ENCODE data around the gene ZDHHC18.
A peak's percentile ranks its signal among the peaks of the same experiment; 100 is the strongest.

Gene ZDHHC18

GRCh38 chr1:26826261-26827105 lies at the start of gene ZDHHC18:
TSS of gene ZDHHC18 (plus strand) at chr1:26826688. CDS start at chr1:26826805, 117 bp downstream.
- no peak for TF ChIP-seq TSHZ2 (CRISPR knock-in tag; IDR thresholded peaks at IDR 0.05)
- 0 out of 2 replicates have a peak, but pooled peaks have one; percentile 16 for TF ChIP-seq SNAI2 (CRISPR knock-in tag; IDR thresholded peaks at IDR 0.05)
- ATAC-seq: peak; percentile 81

DNA sequence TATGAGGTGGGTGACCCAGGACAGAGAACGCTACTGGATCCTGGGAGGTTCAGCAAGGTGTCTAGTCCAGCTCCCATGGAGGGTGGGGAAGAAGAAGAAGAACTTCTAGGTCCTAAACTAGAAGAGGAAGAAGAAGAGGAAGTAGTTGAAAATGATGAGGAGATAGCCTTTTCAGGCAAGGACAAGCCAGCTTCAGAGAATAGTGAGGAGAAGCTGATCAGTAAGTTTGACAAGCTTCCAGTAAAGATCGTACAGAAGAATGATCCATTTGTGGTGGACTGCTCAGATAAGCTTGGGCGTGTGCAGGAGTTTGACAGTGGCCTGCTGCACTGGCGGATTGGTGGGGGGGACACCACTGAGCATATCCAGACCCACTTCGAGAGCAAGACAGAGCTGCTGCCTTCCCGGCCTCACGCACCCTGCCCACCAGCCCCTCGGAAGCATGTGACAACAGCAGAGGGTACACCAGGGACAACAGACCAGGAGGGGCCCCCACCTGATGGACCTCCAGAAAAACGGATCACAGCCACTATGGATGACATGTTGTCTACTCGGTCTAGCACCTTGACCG lies 47.3 kb upstream of the ZDHHC18 start:
- TF ChIP-seq ZNF70 (CRISPR knock-in tag; IDR thresholded peaks at IDR 0.05): no peak
- TF ChIP-seq CSDC2 (CRISPR knock-in tag; IDR thresholded peaks at IDR 0.05): no peak
- TF ChIP-seq TCF4 (CRISPR knock-in tag; IDR thresholded peaks at IDR 0.05; ENCODE audit: borderline replicate concordance): no peak
- no peak for TF ChIP-seq PPARA (CRISPR knock-in tag; IDR thresholded peaks at IDR 0.05; ENCODE audit: borderline replicate concordance)
- TF ChIP-seq ISL1 (CRISPR knock-in tag; IDR thresholded peaks at IDR 0.05): no peak
- TF ChIP-seq, protein P1, sequence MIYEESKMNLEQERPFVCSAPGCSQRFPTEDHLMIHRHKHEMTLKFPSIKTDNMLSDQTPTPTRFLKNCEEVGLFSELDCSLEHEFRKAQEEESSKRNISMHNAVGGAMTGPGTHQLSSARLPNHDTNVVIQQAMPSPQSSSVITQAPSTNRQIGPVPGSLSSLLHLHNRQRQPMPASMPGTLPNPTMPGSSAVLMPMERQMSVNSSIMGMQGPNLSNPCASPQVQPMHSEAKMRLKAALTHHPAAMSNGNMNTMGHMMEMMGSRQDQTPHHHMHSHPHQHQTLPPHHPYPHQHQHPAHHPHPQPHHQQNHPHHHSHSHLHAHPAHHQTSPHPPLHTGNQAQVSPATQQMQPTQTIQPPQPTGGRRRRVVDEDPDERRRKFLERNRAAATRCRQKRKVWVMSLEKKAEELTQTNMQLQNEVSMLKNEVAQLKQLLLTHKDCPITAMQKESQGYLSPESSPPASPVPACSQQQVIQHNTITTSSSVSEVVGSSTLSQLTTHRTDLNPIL (CRISPR knock-in tag; IDR thresholded peaks at IDR 0.05; ENCODE audit: low read depth): no peak
- ATAC-seq: no peak

DNA sequence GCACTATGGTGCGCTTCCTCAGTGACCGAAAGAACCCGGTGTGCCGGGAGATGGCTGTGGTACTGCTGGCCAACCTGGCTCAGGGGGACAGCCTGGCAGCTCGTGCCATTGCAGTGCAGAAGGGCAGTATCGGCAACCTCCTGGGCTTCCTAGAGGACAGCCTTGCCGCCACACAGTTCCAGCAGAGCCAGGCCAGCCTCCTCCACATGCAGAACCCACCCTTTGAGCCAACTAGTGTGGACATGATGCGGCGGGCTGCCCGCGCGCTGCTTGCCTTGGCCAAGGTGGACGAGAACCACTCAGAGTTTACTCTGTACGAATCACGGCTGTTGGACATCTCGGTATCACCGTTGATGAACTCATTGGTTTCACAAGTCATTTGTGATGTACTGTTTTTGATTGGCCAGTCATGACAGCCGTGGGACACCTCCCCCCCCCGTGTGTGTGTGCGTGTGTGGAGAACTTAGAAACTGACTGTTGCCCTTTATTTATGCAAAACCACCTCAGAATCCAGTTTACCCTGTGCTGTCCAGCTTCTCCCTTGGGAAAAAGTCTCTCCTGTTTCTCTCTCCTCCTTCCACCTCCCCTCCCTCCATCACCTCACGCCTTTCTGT lies 46.0 kb upstream of the ZDHHC18 start:
- ATAC-seq: no peak
- no peak for TF ChIP-seq OSR1 (CRISPR knock-in tag; IDR thresholded peaks at IDR 0.05)
- TF ChIP-seq ZC3H10 (CRISPR knock-in tag; IDR thresholded peaks at IDR 0.05): no peak
- no peak for TF ChIP-seq TSHZ2 (CRISPR knock-in tag; IDR thresholded peaks at IDR 0.05)
- TF ChIP-seq BACH2 (CRISPR knock-in tag; IDR thresholded peaks at IDR 0.05; ENCODE audit: borderline replicate concordance): no peak
- no peak for TF ChIP-seq TCF4 (CRISPR knock-in tag; IDR thresholded peaks at IDR 0.05; ENCODE audit: borderline replicate concordance)
- no peak for TF ChIP-seq ESRRG (CRISPR knock-in tag; IDR thresholded peaks at IDR 0.05)

DNA sequence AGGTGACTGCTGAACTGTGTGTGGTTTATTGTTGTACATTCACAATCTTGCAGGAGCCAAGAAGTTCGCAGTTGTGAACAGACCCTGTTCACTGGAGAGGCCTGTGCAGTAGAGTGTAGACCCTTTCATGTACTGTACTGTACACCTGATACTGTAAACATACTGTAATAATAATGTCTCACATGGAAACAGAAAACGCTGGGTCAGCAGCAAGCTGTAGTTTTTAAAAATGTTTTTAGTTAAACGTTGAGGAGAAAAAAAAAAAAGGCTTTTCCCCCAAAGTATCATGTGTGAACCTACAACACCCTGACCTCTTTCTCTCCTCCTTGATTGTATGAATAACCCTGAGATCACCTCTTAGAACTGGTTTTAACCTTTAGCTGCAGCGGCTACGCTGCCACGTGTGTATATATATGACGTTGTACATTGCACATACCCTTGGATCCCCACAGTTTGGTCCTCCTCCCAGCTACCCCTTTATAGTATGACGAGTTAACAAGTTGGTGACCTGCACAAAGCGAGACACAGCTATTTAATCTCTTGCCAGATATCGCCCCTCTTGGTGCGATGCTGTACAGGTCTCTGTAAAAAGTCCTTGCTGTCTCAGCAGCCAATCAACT lies 45.2 kb upstream of the ZDHHC18 start:
- ATAC-seq: no peak
- no peak for TF ChIP-seq RARB (CRISPR knock-in tag; IDR thresholded peaks at IDR 0.05)
- TF ChIP-seq OSR1 (CRISPR knock-in tag; IDR thresholded peaks at IDR 0.05): no peak
- no peak for TF ChIP-seq ZNF70 (CRISPR knock-in tag; IDR thresholded peaks at IDR 0.05)
- TF ChIP-seq TSHZ2 (CRISPR knock-in tag; IDR thresholded peaks at IDR 0.05): no peak
- no peak for TF ChIP-seq ZFP3 (CRISPR knock-in tag; IDR thresholded peaks at IDR 0.05)
- TF ChIP-seq, protein P1 (CRISPR knock-in tag; IDR thresholded peaks at IDR 0.05; ENCODE audit: low read depth): no peak
- no peak for TF ChIP-seq ZC3H10 (CRISPR knock-in tag; IDR thresholded peaks at IDR 0.05)
- TF ChIP-seq POU6F1 (CRISPR knock-in tag; IDR thresholded peaks at IDR 0.05; ENCODE audit: borderline replicate concordance, low read depth): no peak
- TF ChIP-seq GLIS3 (CRISPR knock-in tag; IDR thresholded peaks at IDR 0.05): no peak
- no peak for TF ChIP-seq ARNTL (CRISPR knock-in tag; IDR thresholded peaks at IDR 0.05; ENCODE audit: borderline replicate concordance, low read depth)
- TF ChIP-seq ZNF565 (CRISPR knock-in tag; conservative IDR thresholded peaks at IDR 0.05; ENCODE audit: low read depth): no peak
- TF ChIP-seq ESRRG (CRISPR knock-in tag; IDR thresholded peaks at IDR 0.05): no peak

Data from SK-N-SH treated with all-trans-retinoic acid at 6 μM for 48 hours (cell line).